Panc1 (cell line): ENCODE data around the gene ARMC2. TPM values are rescaled to one million over a fixed set of nuclear protein-coding genes. Genes with fewer than 3 reads are reported as not detected.

Source experiments
- ATAC-seq: fragments of 200-7000 bp; cut with Tn5 transposase; 2 replicates; pipeline ENCODE4 v1.9.1; 2020; ENCODE audit warnings: mild to moderate bottlenecking, moderate library complexity
- Bru-seq: library from RNA; stranded (reverse); fragments of 400-500 nt; gene quantifications from one replicate; lab custom pipeline; 2021; lab: Mats Ljungman, UMichigan
- BruChase-seq, 2 experiments: library from RNA; stranded (reverse); fragments of 400-500 nt; gene quantifications; one replicate each; lab custom pipeline; 2021; lab: Mats Ljungman, UMichigan
- BruUV-seq: library from RNA; stranded (reverse); fragments of 400-500 nt; replicated peaks from 2 replicates; lab custom pipeline; 2021; lab: Mats Ljungman, UMichigan
- CTCF ChIA-PET: fragments of 300-600 bp; sonication (Branson Sonifier 250); formaldehyde crosslinking; loops from one replicate; lab custom pipeline; 2022; ENCODE audit warnings: antibody characterized with exemption; lab: Charles Lee
- POLR2A ChIA-PET: fragments of 300-600 bp; sonication (Branson Sonifier 250); formaldehyde crosslinking; loops from one replicate; lab custom pipeline; 2022; ENCODE audit warnings: antibody characterized with exemption; lab: Charles Lee
- DNase-seq: peaks from one replicate; pipeline ENCODE4 v3.0.0-alpha.2; 2010; ENCODE audit warnings: low read depth, low spot score
- H3K27ac ChIP-seq: 2 replicates; pipeline ENCODE4 v1.5.1; 2011; ENCODE audit warnings: mild to moderate bottlenecking, low read length, inconsistent platforms
- H3K27me3 ChIP-seq: fragments of 200-500 bp; sonication (Bioruptor generic); 2 replicates; pipeline ENCODE4 v1.6.0; 2014; ENCODE audit warnings: low read length, inconsistent platforms; ENCODE audit not compliant: control insufficient read depth, insufficient read depth
- H3K36me3 ChIP-seq: fragments of 200-500 bp; sonication (Bioruptor generic); 2 replicates; pipeline ENCODE4 v1.5.1; 2014; ENCODE audit warnings: inconsistent platforms, mild to moderate bottlenecking, low read length, moderate library complexity; ENCODE audit not compliant: control insufficient read depth, insufficient read depth
- H3K4me1 ChIP-seq: 2 replicates; pipeline ENCODE4 v1.5.1; 2011; ENCODE audit warnings: inconsistent platforms, mild to moderate bottlenecking, low read length, moderate library complexity; ENCODE audit not compliant: control insufficient read depth, insufficient read depth
- H3K4me3 ChIP-seq, 2 experiments: 2 replicates each; pipeline ENCODE4 v1.5.1; 2011 to 2012; ENCODE audit warnings: low read depth in 2 of 2, low read length in 2 of 2, mild to moderate bottlenecking in 2 of 2, inconsistent platforms in 1 of 2, moderate library complexity in 1 of 2
- H3K9me3 ChIP-seq: fragments of 200-500 bp; sonication (Bioruptor generic); 2 replicates; pipeline ENCODE4 v1.5.1; 2014; ENCODE audit warnings: low read depth, mild to moderate bottlenecking, inconsistent platforms, low read length, moderate library complexity; ENCODE audit not compliant: control insufficient read depth, insufficient read depth
- POLR2AphosphoS5 ChIP-seq: IDR thresholded peaks from 2 replicates; pipeline ENCODE4 v1.6.1; 2012; ENCODE audit warnings: mild to moderate bottlenecking, low read depth, low read length, moderate library complexity
- SIN3A ChIP-seq: IDR thresholded peaks from 2 replicates; pipeline ENCODE4 v1.6.1; 2012; ENCODE audit warnings: low read depth, mild to moderate bottlenecking, low read length, moderate library complexity, borderline replicate concordance; ENCODE audit not compliant: insufficient read depth
- TCF7L2 ChIP-seq: IDR thresholded peaks from 2 replicates; pipeline ENCODE4 v1.6.1; 2011; ENCODE audit warnings: mild to moderate bottlenecking, low read depth, low read length, inconsistent platforms
- in situ Hi-C: cut with HindIII; loops from 2 replicates; pipeline ENCODE4 v1.10.0; 2016; ENCODE audit warnings: low sequenced_read_pairs, low pct_unique_long_range_greater_than_20kb
- intact Hi-C: fragments of 100-400 bp; cut with micrococcal nuclease; formaldehyde crosslinking; loops from one replicate; pipeline ENCODE4 v1.10.0; 2022; ENCODE audit not compliant: unreplicated experiment
- long read RNA-seq: library from polyadenylated mRNA; unstranded; transcript quantifications from one replicate; pipeline ENCODE4 v2.0.0, GENCODE V29; 2021; ENCODE audit not compliant: unreplicated experiment
- polyA plus RNA-seq: library from polyadenylated mRNA; unstranded; fragments of >200 nt; gene quantifications from one replicate; pipeline ENCODE4 v1.2.1, GENCODE V29; 2012; ENCODE audit warnings: missing spikeins; ENCODE audit not compliant: insufficient read length
- total RNA-seq: library from RNA; stranded (reverse); gene quantifications from one replicate; pipeline ENCODE4 v1.2.1, GENCODE V29; 2021; ENCODE audit not compliant: unreplicated experiment
- TF ChIP-seq, protein P1 (sequence below): fragments of 450-650 bp; IDR thresholded peaks from 2 replicates; pipeline ENCODE4 v1.5.1; 2017; ENCODE audit warnings: mild to moderate bottlenecking
- TF ChIP-seq, protein P2 (sequence below), 2 experiments: IDR thresholded peaks; 2 replicates each; pipeline ENCODE4 v1.6.1; 2011 to 2012; ENCODE audit warnings: low read depth in 2 of 2, control low read depth in 1 of 2, low read length in 1 of 2, mild to moderate bottlenecking in 1 of 2, moderate library complexity in 1 of 2; ENCODE audit not compliant: insufficient read depth in 1 of 2

The ARMC2 gene
- total RNA-seq (9.3 TPM), Bru-seq, nascent RNA (percentile 47 among the genes with signal in this experiment), BruChase-seq, experiment 1, labeled RNA remaining after a 2-hour chase (percentile 53 among the genes with signal in this experiment), BruChase-seq, experiment 2, labeled RNA remaining after a 6-hour chase (percentile 49 among the genes with signal in this experiment)
- polyA plus RNA-seq: 4.6 TPM
- long read RNA-seq, partial matches to known transcripts: 4 of 10 reads
- long read RNA-seq, other reads (novel, unspliced or antisense): 6 of 10 reads

DNA sequence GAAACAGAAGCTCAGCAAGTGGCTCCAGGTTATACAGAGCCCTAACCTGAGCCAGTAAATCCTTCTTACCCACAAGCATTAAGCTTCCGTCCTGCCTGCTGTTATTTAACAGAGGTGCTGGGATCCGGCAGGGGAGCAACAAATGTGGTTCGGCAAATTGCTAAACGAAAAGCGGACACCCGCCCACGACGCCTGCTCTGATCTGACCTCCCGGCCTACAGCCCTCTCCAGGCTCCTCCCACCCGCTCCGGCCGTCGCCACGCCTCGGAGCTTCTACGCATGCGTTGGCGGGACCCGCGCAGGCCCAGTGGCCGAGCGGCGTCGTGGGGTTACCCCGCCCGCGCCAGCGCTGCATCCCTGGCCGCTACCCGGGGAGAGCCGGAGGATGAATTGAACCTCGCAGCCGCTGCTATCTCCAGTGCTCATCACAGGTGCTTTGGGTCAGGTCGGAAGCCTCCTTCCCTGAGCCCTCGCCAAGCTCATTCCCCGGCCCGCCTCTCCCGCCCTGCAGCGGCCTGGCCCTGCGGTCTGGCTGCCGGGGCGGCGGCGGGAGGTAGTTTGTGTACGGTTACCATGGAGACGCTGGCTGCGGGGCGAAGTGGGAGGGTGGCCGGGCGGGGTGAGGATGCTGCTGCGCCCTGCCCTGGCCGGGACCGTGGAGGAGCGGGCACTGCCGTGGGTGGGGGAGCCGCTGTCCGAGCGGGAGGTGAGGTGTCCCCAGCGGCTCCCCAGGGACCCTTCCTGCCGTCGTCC lies at the start of gene ARMC2:
Gene ARMC2 (plus strand): TSS at position 307 of the 753 bp plus-strand sequence. CDS start 5,846 bp downstream, outside the sequence.
- peak; percentile 99 for ATAC-seq
- in situ Hi-C loops: no loop called here
- no peaks in the 10 kb centered on the region for H3K36me3 ChIP-seq
- H3K4me3 ChIP-seq: peak within 1 kb of the TSS; percentile 80 to 88
- H3K9me3 ChIP-seq: no peaks in the 10 kb centered on the region
- no TSS peak for BruUV-seq
- peaks cover 5% of the 10 kb centered on the region; the same call in 1 of the 2 replicates for H3K27me3 ChIP-seq
- ChIA-PET POLR2A (interaction anchor here (0.6 to 0.8 kb wide), 5 partner anchors 25 to 1025 kb away, joined by 3 to 4 read pairs (median 3); partner anchors contain the start of gene SESN1), CTCF (interaction anchor here (0.6 to 0.9 kb wide), 2 partner anchors 12 to 224 kb away, joined by 3 read pairs; no protein-coding TSS in a partner anchor)
- intact Hi-C loops: no loop called here
- TF ChIP-seq SIN3A (peak; percentile 98; the same call in 1 of the 2 replicates), TCF7L2 (peak; percentile 40; the same call in 1 of the 2 replicates), POLR2AphosphoS5 (peak; percentile 90)
- TF ChIP-seq, protein P1, sequence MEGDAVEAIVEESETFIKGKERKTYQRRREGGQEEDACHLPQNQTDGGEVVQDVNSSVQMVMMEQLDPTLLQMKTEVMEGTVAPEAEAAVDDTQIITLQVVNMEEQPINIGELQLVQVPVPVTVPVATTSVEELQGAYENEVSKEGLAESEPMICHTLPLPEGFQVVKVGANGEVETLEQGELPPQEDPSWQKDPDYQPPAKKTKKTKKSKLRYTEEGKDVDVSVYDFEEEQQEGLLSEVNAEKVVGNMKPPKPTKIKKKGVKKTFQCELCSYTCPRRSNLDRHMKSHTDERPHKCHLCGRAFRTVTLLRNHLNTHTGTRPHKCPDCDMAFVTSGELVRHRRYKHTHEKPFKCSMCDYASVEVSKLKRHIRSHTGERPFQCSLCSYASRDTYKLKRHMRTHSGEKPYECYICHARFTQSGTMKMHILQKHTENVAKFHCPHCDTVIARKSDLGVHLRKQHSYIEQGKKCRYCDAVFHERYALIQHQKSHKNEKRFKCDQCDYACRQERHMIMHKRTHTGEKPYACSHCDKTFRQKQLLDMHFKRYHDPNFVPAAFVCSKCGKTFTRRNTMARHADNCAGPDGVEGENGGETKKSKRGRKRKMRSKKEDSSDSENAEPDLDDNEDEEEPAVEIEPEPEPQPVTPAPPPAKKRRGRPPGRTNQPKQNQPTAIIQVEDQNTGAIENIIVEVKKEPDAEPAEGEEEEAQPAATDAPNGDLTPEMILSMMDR: no peak
- DNase-seq: peak; percentile 81
- H3K4me1 ChIP-seq: peaks cover 14% of the 10 kb centered on the region; the same call in 1 of the 2 replicates
- H3K27ac ChIP-seq: peak within 1 kb of the TSS; percentile 89

- no peak for TF ChIP-seq SIN3A
- TF ChIP-seq TCF7L2: no peak
- TF ChIP-seq, protein P1: no peak
- TF ChIP-seq, protein P2, sequence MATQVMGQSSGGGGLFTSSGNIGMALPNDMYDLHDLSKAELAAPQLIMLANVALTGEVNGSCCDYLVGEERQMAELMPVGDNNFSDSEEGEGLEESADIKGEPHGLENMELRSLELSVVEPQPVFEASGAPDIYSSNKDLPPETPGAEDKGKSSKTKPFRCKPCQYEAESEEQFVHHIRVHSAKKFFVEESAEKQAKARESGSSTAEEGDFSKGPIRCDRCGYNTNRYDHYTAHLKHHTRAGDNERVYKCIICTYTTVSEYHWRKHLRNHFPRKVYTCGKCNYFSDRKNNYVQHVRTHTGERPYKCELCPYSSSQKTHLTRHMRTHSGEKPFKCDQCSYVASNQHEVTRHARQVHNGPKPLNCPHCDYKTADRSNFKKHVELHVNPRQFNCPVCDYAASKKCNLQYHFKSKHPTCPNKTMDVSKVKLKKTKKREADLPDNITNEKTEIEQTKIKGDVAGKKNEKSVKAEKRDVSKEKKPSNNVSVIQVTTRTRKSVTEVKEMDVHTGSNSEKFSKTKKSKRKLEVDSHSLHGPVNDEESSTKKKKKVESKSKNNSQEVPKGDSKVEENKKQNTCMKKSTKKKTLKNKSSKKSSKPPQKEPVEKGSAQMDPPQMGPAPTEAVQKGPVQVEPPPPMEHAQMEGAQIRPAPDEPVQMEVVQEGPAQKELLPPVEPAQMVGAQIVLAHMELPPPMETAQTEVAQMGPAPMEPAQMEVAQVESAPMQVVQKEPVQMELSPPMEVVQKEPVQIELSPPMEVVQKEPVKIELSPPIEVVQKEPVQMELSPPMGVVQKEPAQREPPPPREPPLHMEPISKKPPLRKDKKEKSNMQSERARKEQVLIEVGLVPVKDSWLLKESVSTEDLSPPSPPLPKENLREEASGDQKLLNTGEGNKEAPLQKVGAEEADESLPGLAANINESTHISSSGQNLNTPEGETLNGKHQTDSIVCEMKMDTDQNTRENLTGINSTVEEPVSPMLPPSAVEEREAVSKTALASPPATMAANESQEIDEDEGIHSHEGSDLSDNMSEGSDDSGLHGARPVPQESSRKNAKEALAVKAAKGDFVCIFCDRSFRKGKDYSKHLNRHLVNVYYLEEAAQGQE (IDR thresholded peaks at IDR 0.05; ENCODE audit: insufficient read depth in 1 of 2, low read depth in 2 of 2, low read length in 1 of 2): no peak
- TF ChIP-seq POLR2AphosphoS5: no peak
- no peaks in the 10 kb centered on the region for H3K9me3 ChIP-seq
- ATAC-seq (no peak), DNase-seq (no peak)
- CTCF ChIA-PET: interaction anchor here (1.6 kb wide), 1 partner anchor 257 kb away, joined by 4 read pairs; no protein-coding TSS in a partner anchor
- no peaks in the 10 kb centered on the region for H3K36me3 ChIP-seq
- peaks cover 10% of the 10 kb centered on the region; the same call in 1 of the 2 replicates for H3K27me3 ChIP-seq
- H3K4me1 ChIP-seq: 0 out of 2 replicates have a peak, but pooled peaks cover 2% of the 10 kb centered on the region
- BruUV-seq: no TSS peak
- no peak overlapping the region for H3K27ac ChIP-seq
- in situ Hi-C loops (no loop called here), intact Hi-C loops (no loop called here)
- POLR2A ChIA-PET: no interaction called here
- H3K4me3 ChIP-seq: no peak overlapping the region
Observed at GRCh38 chr6:108798670-108799353, 49.4 kb upstream of the ARMC2 start.
